OCI-LY1 (cell line): ENCODE data around the gene PNCK.
"Not testable (repeated sequence)": the region's sequence is repeated elsewhere in the genome, so short reads cannot be mapped to it uniquely, and the experiment has no call there.

Source experiments
- H2AFZ ChIP-seq: fragments of 200-600 bp; sonication (generic), shearing (Covaris generic); 2 replicates; pipeline ENCODE4 v1.6.0; 2014; ENCODE audit warnings: antibody characterized with exemption, mild to moderate bottlenecking, low read length
- H3F3A ChIP-seq: fragments of 200-600 bp; sonication (generic), shearing (Covaris generic); 2 replicates; pipeline ENCODE4 v1.6.0; 2014; ENCODE audit warnings: mild to moderate bottlenecking, antibody characterized with exemption, low read length, moderate library complexity; ENCODE audit not compliant: insufficient read depth
- H3K27ac ChIP-seq: fragments of 200-600 bp; sonication (generic); 2 replicates; pipeline ENCODE4 v1.5.1; 2014; ENCODE audit warnings: low read length, mixed run types, mild to moderate bottlenecking, low read depth; ENCODE audit not compliant: poor library complexity, severe bottlenecking
- H3K27me3 ChIP-seq: fragments of 200-600 bp; sonication (generic); 2 replicates; pipeline ENCODE4 v1.6.0; 2014; ENCODE audit warnings: antibody characterized with exemption, mild to moderate bottlenecking, low read length, moderate library complexity; ENCODE audit not compliant: insufficient read depth
- H3K36me3 ChIP-seq: fragments of 200-600 bp; sonication (generic); 2 replicates; pipeline ENCODE4 v1.6.1; 2014; ENCODE audit warnings: mild to moderate bottlenecking, antibody characterized with exemption, low read length, moderate library complexity, mixed read lengths; ENCODE audit not compliant: insufficient read depth
- H3K4me1 ChIP-seq: fragments of 200-600 bp; sonication (generic); 2 replicates; pipeline ENCODE4 v1.5.1; 2014; ENCODE audit warnings: mild to moderate bottlenecking, low read length, moderate library complexity; ENCODE audit not compliant: insufficient read depth, severe bottlenecking
- H3K4me2 ChIP-seq: fragments of 200-600 bp; sonication (generic), shearing (Covaris generic); 2 replicates; pipeline ENCODE4 v1.6.1; 2014; ENCODE audit warnings: low read length
- H3K4me3 ChIP-seq: fragments of 200-600 bp; sonication (generic); 2 replicates; pipeline ENCODE4 v1.5.1; 2014; ENCODE audit warnings: low read length, low read depth, mild to moderate bottlenecking, mixed read lengths; ENCODE audit not compliant: poor library complexity, severe bottlenecking
- H3K79me2 ChIP-seq: fragments of 200-600 bp; shearing (Covaris generic); 2 replicates; pipeline ENCODE4 v1.6.1; 2016; ENCODE audit warnings: mixed run types, low read length, mixed read lengths; ENCODE audit not compliant: insufficient read depth
- H3K9ac ChIP-seq: fragments of 200-600 bp; sonication (generic), shearing (Covaris generic); 2 replicates; pipeline ENCODE4 v1.6.1; 2014; ENCODE audit warnings: mild to moderate bottlenecking, low read length, mixed read lengths
- H3K9me2 ChIP-seq: fragments of 200-600 bp; sonication (generic), shearing (Covaris generic); 2 replicates; pipeline ENCODE4 v1.6.1; 2014; ENCODE audit warnings: low read depth, mild to moderate bottlenecking, low read length, mixed read lengths
- H3K9me3 ChIP-seq: fragments of 200-600 bp; shearing (Covaris generic); 2 replicates; pipeline ENCODE4 v1.6.1; 2014; ENCODE audit warnings: low read length, mixed read lengths
- H4K20me1 ChIP-seq: fragments of 200-600 bp; sonication (generic), shearing (Covaris generic); 2 replicates; pipeline ENCODE4 v1.6.0; 2016; ENCODE audit warnings: mild to moderate bottlenecking, low read length; ENCODE audit not compliant: insufficient read depth
- CTCF ChIP-seq: fragments of 200-600 bp; sonication (generic), shearing (Covaris generic); IDR thresholded peaks from 2 replicates; pipeline ENCODE4 v1.5.1; 2017; ENCODE audit warnings: mild to moderate bottlenecking, antibody characterized with exemption, low read length, moderate library complexity, mixed read lengths
- EZH2 ChIP-seq: fragments of 200-600 bp; sonication (generic), shearing (Covaris generic); IDR thresholded peaks from 2 replicates; pipeline ENCODE4 v1.8.0; 2017; ENCODE audit warnings: borderline replicate concordance, mixed run types, mild to moderate bottlenecking, antibody characterized with exemption, low read length, moderate library complexity, mixed read lengths

Gene PNCK

GRCh38 chrX:153706799-153707198 is 33.2 kb upstream of the PNCK start:
- no peaks in the 10 kb centered on the region for H3F3A ChIP-seq
- TF ChIP-seq EZH2 (no peak), CTCF (no peak)
- no peaks in the 10 kb centered on the region for H3K9me2 ChIP-seq
- no peaks in the 10 kb centered on the region for H3K9me3 ChIP-seq
- no peaks in the 10 kb centered on the region for H3K79me2 ChIP-seq
- H3K4me3 ChIP-seq: no peak overlapping the region
- H3K27ac ChIP-seq: no peak overlapping the region
- H3K4me1 ChIP-seq: no peaks in the 10 kb centered on the region
- no peaks in the 10 kb centered on the region for H4K20me1 ChIP-seq
- no peak overlapping the region for H3K4me2 ChIP-seq
- no peaks in the 10 kb centered on the region; the same call in 1 of the 2 replicates for H3K36me3 ChIP-seq
- H2AFZ ChIP-seq: no peak overlapping the region
- H3K9ac ChIP-seq: no peak overlapping the region
- no peaks in the 10 kb centered on the region for H3K27me3 ChIP-seq

- not testable (repeated sequence) for H3K27me3 ChIP-seq, H3K4me3 ChIP-seq, H3K9ac ChIP-seq, H3F3A ChIP-seq, H3K36me3 ChIP-seq, H3K4me1 ChIP-seq, H2AFZ ChIP-seq, H4K20me1 ChIP-seq, H3K9me2 ChIP-seq, H3K27ac ChIP-seq, H3K9me3 ChIP-seq, H3K79me2 ChIP-seq, H3K4me2 ChIP-seq
These were observed 31.9 kb upstream of the PNCK start for GRCh38 chrX:153705403-153706060.

GRCh38 chrX:153704631-153705402 is 31.2 kb upstream of the PNCK start:
- not testable (repeated sequence) for H3K27ac ChIP-seq, H3F3A ChIP-seq, H3K9ac ChIP-seq, H3K4me1 ChIP-seq, H3K27me3 ChIP-seq, H2AFZ ChIP-seq, H4K20me1 ChIP-seq, H3K9me2 ChIP-seq, H3K4me3 ChIP-seq, H3K36me3 ChIP-seq, H3K9me3 ChIP-seq, H3K79me2 ChIP-seq, H3K4me2 ChIP-seq

- Histone ChIP-seq H3K9ac (no peak overlapping the region), H4K20me1 (no peaks in the 10 kb centered on the region), H3K27ac (no peak overlapping the region), H3K4me1 (no peaks in the 10 kb centered on the region), H3K79me2 (no peaks in the 10 kb centered on the region), H2AFZ (no peak overlapping the region), H3K27me3 (no peaks in the 10 kb centered on the region), H3K9me2 (no peaks in the 10 kb centered on the region), H3K4me2 (no peak overlapping the region), H3K9me3 (no peaks in the 10 kb centered on the region), H3F3A (no peaks in the 10 kb centered on the region), H3K4me3 (no peak overlapping the region), H3K36me3 (peaks cover 5% of the 10 kb centered on the region)
- TF ChIP-seq CTCF: no peak
- TF ChIP-seq EZH2: no peak
These were observed 30.5 kb upstream of the PNCK start for GRCh38 chrX:153704021-153704526.
